GM19438 (cell line): ENCODE results near the gene ABCD2.
A peak's percentile ranks its signal among the peaks of the same experiment; 100 is the strongest.
"Not testable (repeated sequence)": the region's sequence is repeated elsewhere in the genome, so short reads cannot be mapped to it uniquely, and the experiment has no call there.

Source experiments
- ATAC-seq: cut with Tn5 transposase; IDR thresholded peaks from one replicate; pipeline ENCODE4 v1.9.1; 2021; ENCODE audit warnings: low read depth; ENCODE audit not compliant: unreplicated experiment

ABCD2 gene

DNA sequence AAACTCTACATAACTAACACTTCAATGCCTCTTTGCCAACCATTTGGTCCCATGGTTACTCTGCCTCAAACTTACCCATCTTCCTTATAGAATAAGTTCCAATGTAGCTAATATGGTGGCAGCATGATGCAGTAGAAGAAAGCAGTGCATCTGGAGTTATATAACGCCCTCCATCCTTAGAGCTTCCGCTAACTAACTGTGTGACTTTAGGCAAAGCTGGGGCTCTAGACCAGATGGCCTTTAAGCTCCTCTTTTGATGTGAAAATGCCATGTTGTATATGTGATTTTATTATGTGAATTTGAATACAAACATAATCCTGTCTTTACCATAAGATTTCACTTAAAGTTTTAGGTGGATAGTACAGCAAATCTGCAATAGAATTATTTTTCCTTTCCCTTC is 6.1 kb downstream of the ABCD2 start:
- no peak for ATAC-seq

- ATAC-seq, result no peak
These were observed 7.4 kb downstream of the ABCD2 start for GRCh38 chr12:39612250-39612649.

DNA sequence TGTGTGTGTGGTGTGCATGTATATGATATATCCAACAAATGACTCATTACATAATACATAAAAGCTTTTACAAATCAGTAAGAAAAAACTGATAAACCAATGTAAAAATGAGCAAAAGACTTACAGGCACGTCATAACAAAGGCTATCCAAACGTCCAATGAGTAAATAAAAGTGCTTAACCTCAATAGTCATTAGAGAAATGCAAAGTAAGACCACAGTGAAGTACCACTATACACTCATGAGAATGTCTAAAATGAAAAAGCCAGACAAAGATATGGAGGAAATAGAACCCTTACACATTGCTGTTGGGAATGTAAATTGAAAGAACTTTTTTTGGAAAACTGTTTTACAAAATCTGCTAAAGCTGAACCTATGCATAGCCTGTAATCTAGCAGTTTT is 7.8 kb downstream of the ABCD2 start:
- ATAC-seq, result no peak

DNA sequence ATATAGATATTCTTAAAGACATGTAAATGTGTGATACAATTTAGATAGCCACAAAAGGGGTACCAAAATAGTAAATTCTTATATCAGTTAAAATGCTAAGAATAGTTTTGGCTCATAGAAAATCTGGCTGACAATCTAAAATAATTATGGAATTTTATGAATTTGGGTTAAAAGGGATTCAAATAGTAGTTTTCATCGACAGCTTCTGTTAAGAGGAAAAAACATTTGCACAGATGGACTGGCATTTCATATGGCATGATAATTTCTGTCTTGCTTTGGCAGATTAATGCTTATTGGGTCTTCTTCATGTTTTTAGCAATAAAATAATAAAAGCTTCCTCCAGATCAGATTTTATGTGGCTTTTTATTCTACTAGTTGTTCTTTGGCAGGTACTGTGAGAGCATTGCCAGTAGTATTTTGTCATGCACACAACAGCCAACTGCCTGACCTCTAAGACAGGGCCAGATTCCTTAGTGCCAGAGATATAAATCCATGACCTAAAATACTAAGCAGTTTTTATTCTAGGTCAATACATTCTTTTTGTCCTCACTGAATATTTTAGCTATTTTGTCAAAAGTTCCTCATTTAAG is 9.1 kb downstream of the ABCD2 start:
- no peak for ATAC-seq

- ATAC-seq, result no peak
These were observed 12.7 kb downstream of the ABCD2 start for GRCh38 chr12:39606712-39607423.

- ATAC-seq, result no peak
These were observed 13.6 kb downstream of the ABCD2 start for GRCh38 chr12:39605996-39606395.

GRCh38 chr12:39605501-39605900 is 14.1 kb downstream of the ABCD2 start:
- ATAC-seq, result no peak

- no peak for ATAC-seq
These were observed 16.5 kb downstream of the ABCD2 start for GRCh38 chr12:39603065-39603464.

GRCh38 chr12:39601951-39602350 is 17.7 kb downstream of the ABCD2 start:
- ATAC-seq, result not testable (repeated sequence)

DNA sequence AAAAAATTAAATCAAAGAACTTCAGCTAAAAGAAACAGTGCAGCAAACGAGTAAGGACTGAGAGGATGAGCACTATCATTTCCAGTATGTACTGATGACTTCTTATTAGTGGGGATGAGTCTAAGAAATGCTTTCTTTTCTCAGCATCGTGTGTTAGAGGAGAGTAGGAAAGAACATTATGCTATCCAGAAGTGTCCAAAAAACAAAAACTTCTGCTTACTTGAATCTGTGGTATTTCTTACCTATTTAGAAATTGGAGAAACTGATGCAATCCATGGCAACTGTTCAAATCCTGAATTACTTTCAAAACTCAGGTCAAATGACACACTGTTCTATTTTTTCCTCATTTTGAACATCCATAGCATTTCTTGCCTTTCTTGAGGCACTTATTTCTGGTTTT is 23.7 kb downstream of the ABCD2 start:
- ATAC-seq, result no peak

DNA sequence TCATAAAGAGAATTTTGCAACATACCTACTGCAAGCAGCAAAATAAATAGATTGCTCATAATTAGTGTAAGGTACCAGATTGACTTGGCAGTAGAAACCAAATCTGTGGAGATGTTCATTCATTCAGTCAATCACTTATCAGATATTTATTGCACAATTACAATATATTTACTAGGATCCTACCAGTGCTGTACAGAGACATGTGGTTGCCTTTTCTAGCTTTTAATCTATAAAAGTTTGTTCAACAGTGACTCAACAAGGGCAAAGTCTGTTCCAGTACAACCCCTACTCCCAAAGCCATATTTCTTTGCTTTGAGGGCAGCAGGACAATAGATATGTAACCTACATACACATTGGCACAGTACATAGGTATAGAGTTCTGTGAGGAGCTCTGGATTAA is 27.3 kb downstream of the ABCD2 start:
- ATAC-seq, result no peak

DNA sequence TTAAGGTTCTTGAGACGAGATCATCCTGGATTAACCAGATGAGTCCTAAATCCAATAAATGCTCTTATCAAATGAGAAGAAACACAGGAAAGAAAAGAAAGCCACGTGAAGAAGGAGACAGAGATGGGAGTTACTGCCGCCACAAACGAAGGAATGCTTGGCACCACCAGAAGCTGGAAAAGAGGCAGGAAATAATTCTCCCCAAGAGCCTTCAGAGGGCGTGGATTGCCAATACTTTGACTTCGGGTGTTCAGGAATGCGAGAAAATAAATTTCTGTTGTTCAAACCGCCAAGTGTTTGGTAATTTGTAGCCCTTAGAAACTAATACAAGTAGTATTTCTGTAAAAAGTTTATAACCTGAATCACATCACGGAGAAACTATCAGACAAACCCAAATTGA is 31.3 kb downstream of the ABCD2 start:
- no peak for ATAC-seq

DNA sequence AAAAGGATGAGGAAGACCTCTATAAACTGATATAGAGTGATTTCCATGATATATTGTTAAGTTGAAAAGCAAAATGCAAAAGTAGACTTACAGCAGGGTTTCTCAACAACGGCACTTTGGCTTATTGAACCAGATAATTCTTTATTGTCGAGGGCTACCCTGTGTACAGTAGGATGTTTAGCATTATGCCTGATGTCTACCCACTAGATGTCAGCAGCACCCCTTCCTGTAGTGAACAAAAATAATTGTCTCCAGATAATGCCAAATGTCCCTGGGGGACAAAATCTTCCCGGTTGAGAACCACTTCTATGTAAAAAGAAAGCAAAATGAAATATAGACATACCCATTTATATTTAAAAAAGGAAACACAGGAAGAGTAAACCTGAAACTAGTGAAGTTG is 32.4 kb downstream of the ABCD2 start:
- ATAC-seq, result peak; percentile 93

DNA sequence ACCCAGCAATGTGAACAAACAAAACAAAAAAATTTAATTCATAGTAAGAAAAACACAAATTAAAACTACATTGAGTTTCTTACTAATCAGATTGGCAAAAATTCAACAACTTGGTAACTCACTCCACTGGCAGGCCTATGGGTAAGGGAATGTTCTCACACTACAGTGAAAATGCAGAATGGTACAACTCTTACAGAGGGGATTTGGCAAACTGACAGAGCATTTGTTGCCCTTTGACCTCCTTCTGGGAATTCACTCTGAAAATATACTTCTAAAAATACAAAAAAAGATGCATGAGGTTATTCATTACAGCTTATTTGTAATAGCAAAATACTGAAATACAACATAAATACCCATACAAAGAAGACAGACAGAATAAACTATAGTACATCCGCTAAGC is 32.8 kb downstream of the ABCD2 start:
- no peak for ATAC-seq

DNA sequence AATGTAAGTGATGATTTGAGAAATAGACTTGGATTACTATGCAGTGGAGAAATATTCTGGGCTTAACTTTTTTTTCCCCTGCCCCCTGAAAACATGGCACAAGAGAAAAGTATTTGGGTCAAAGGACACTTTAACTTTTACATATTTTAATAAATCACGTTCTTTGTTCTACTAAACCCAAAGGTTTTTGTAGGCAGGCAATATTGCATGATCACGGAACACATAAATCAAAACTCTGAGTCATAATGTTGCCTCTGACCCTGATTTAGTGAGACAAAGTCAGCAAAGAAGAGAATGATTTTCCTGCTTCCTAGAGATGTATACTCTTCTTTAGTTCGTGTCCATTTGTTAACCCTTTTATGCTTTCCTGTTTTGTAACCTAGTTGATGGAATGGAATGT is 38.0 kb downstream of the ABCD2 start:
- ATAC-seq, result no peak

DNA sequence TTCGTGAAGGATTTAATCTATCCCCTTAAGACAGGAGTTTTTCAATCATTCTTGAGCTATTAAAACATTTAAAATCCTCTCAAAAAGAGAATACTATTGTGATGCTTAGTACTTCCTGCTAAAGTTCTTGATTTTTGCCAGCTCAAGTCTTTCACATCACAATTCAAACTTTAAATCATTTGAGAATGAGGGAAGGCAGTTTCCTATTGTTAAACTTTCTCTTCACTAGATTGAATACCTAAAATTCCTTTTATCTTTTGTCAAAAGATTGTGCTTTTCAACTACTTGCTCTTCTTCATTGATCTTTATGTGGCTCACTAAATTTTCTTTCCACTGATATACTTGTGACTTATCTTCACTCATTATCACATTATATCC is 44.1 kb downstream of the ABCD2 start:
- no peak for ATAC-seq

GRCh38 chr12:39574785-39575497 is 44.7 kb downstream of the ABCD2 start:
- no peak for ATAC-seq

DNA sequence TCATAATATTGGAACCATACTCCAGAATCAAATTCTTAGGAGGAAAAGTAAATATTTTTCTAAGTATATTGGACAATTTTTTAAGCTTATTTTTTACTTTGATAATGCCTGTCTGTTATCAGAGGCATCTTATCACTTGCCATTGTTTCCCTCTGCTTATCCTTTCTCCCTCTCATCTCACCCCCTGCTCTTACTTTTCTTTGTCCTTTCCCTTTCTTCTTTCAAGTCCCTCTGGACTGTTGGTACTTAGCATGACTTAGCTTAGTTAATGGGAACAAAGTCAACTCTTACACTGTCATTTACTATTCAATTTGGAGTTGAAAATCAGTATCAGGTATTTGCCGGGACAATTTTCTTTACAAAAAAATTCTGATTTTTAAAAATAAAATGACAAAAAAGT is 45.2 kb downstream of the ABCD2 start:
- no peak for ATAC-seq

- ATAC-seq, result no peak
These were observed 45.6 kb downstream of the ABCD2 start for GRCh38 chr12:39573971-39574370.

DNA sequence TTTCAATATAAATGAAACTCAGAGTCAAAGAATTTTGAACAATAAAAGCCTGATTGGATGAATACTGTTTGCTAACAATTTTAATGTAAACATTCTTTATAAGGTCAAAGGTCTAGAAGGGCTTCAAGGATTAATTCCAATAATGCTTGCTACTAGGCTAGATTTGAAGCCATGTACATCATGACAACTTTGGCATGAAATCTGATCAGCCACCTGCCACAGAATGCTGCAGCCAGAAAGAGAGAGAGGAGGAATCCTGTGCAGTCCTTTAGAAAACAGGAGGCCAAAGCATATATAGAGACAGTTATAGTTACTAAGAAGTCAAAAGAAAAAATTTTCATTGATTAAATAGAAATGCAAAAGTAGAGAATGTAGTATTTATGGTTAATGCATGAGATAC is 47.1 kb downstream of the ABCD2 start:
- ATAC-seq, result no peak

- no peak for ATAC-seq
These were observed 48.3 kb downstream of the ABCD2 start for GRCh38 chr12:39571351-39571750.

GRCh38 chr12:39553476-39553875 is 66.1 kb downstream of the ABCD2 start:
- no peak for ATAC-seq
